ENCODE results near the gene BLACAT1.

BLACAT1 gene

DNA sequence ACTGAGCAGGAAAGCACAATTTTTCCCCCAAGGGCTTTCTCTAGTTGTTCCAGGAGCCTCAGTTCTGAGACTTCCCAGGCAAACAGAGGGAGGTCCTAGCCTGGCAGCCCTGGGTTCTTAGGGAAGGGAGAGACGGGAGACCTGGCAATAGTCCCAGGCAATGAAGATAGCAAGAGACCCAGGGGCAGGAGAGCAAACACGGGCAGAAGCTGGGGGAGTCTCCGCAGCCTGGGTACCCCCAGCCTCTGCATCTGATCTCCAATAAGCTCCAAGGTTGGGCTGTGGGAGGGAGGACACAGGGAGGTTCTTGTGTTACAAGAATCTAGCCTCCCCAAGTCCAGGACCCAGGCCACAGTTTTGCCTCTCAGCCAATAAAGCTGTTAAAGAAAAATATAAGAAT, 2.4 kb downstream of the BLACAT1 start:
- ChIA-PET CTCF (interaction anchor here (1.0 kb wide), 3 partner anchors 11 to 34 kb away, joined by 3 to 5 read pairs (median 3); no protein-coding TSS in a partner anchor), POLR2A (no interaction called here)
- TF ChIP-seq, protein P1, sequence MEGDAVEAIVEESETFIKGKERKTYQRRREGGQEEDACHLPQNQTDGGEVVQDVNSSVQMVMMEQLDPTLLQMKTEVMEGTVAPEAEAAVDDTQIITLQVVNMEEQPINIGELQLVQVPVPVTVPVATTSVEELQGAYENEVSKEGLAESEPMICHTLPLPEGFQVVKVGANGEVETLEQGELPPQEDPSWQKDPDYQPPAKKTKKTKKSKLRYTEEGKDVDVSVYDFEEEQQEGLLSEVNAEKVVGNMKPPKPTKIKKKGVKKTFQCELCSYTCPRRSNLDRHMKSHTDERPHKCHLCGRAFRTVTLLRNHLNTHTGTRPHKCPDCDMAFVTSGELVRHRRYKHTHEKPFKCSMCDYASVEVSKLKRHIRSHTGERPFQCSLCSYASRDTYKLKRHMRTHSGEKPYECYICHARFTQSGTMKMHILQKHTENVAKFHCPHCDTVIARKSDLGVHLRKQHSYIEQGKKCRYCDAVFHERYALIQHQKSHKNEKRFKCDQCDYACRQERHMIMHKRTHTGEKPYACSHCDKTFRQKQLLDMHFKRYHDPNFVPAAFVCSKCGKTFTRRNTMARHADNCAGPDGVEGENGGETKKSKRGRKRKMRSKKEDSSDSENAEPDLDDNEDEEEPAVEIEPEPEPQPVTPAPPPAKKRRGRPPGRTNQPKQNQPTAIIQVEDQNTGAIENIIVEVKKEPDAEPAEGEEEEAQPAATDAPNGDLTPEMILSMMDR (IDR thresholded peaks at IDR 0.05; ENCODE audit: insufficient read depth, low read length, missing control alignments), result no peak
- H3K4me3 ChIP-seq (ENCODE audit: low read depth, low read length), result no peak overlapping the region
- no peak for DNase-seq (ENCODE audit: low read depth, low spot score)

DNA sequence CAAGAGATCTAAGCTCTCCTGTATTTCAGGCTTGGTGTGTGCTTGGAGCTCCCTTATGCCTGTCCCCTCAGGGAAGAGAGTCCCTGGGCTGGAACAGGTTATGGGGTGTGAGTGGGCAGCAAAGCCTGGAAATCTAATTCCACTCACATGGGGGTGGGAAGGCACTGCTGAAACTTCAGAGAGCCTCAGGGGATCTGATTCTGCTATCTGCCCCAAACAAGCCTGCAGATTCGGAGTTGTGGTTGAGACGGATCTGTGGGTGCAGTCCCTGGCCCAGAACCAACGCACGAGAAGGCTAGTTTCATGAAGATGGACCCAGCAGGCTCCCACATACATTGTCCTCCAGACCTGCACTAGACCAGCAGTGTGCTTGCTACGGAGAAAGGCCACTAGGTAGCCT, 2.9 kb downstream of the BLACAT1 start:
- TF ChIP-seq, protein P1 (IDR thresholded peaks at IDR 0.05; ENCODE audit: insufficient read depth, low read length, missing control alignments), result no peak
- ChIA-PET CTCF (interaction anchor here (1.0 to 1.5 kb wide), 5 partner anchors 11 to 118 kb away, joined by 3 to 6 read pairs (median 4); no protein-coding TSS in a partner anchor), POLR2A (no interaction called here)
- DNase-seq (ENCODE audit: low read depth, low spot score), result no peak
- H3K4me3 ChIP-seq (ENCODE audit: low read depth, low read length), result no peak overlapping the region

DNA sequence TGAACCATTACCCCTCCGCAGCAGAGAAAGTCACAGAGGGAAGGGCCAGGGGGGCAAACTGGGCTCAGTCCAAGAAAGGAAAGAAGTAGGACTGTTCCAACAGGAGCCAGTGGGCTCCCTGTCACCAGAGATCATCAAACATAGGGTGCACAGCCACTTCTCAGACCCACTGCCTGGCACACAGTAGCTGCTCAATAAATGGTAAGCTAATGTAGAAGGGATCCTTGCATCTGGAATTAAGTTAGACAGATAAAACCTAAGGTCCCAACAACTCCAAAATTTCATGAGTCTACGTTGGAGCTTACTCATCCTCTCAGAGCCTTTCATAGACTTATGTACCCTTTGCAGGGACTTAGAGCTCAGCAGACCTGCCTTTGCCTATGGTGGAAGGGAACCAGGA, 3.5 kb downstream of the BLACAT1 start:
- POLR2A ChIA-PET, result no interaction called here
- TF ChIP-seq, protein P1 (IDR thresholded peaks at IDR 0.05; ENCODE audit: insufficient read depth, low read length, missing control alignments), result no peak
- DNase-seq (ENCODE audit: low read depth, low spot score), result no peak
- CTCF ChIA-PET, result interaction anchor here (1.0 to 1.5 kb wide), 4 partner anchors 11 to 117 kb away, joined by 3 to 6 read pairs (median 4); no protein-coding TSS in a partner anchor
- no peak overlapping the region for H3K4me3 ChIP-seq (ENCODE audit: low read depth, low read length)

DNA sequence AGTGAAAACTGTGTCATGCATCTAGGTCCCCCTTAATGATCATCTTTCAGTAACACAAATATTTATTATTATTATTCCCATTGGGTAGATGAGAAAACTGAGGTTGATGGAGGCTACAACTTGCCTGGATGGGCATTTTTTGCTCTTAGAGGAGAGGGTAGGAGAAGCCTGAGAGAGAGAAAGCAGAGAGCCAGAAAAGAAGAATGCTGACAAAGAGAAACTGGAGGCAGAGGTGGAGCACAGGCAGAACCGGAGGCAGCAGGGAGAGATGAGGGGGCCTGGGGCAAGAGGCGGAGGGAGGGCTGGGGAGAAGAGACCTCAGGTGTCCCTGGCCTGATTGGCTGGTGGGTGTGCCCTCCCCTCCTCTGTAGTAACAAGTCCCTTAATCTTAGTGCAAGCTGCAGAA, 4.1 kb downstream of the BLACAT1 start:
- CTCF ChIA-PET, result interaction anchor here (1.5 kb wide), 1 partner anchor 11 kb away, joined by 4 read pairs; no protein-coding TSS in a partner anchor
- POLR2A ChIA-PET, result no interaction called here
- no peak for DNase-seq (ENCODE audit: low read depth, low spot score)

DNA sequence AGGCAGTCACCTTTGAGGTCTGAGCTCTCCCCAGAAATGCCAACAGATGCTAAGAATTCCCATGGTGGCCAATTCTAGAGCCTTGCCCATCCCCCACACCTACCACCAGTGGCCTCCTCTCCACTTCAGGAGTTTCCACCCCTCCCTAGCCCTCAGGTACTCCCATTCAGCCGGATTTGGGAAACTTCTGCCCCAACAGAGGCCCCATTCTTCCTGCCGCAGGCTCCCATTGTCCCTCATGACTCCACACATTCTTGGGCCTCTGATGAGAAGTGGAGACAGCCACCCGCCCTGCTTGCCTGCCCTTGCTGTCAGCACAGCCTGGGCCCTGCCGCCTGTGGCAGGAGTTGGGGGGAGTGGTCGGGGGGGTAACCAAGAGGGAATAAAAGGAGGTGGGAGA, 4.6 kb downstream of the BLACAT1 start:
- no peak for DNase-seq (ENCODE audit: low read depth, low spot score)
- no peak overlapping the region for H3K4me3 ChIP-seq (ENCODE audit: low read depth, low read length)
- ChIA-PET CTCF (interaction anchor here (1.0 to 3.8 kb wide), 2 partner anchors 34 to 97 kb away, joined by 3 to 22 read pairs; no protein-coding TSS in a partner anchor), POLR2A (no interaction called here)
- TF ChIP-seq, protein P1 (IDR thresholded peaks at IDR 0.05; ENCODE audit: insufficient read depth, low read length, missing control alignments), result no peak

More for the DNA sequence above, 4.1 kb downstream of the BLACAT1 start:
- TF ChIP-seq, protein P1 (IDR thresholded peaks at IDR 0.05; ENCODE audit: insufficient read depth, low read length, missing control alignments), result no peak
- H3K4me3 ChIP-seq (ENCODE audit: low read depth, low read length), result no peak overlapping the region

DNA sequence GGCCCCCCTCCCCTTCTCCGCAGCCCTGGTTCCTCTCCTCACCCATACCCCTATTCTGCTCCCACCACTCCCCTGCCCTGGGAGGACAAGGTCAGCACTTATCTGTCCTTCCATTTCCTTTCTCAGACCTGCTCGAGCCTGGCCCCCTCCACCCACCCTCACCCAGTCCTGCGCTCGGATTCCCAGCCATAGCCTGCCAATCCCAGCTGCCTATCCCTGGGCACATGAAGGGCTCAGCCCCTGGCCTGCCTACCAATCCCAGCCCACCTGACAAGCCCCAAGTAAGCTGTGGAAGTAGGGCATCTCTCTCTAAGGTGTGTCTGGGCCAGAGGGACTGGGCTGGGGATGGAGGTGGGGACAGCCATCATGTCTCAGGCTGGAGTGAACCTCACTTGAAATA, 5.4 kb downstream of the BLACAT1 start:
- H3K4me3 ChIP-seq (ENCODE audit: low read depth, low read length), result no peak overlapping the region
- TF ChIP-seq, protein P1 (IDR thresholded peaks at IDR 0.05; ENCODE audit: insufficient read depth, low read length, missing control alignments), result no peak
- DNase-seq (ENCODE audit: low read depth, low spot score), result no peak
- ChIA-PET POLR2A (no interaction called here), CTCF (interaction anchor here (1.0 to 3.8 kb wide), 5 partner anchors 13 to 96 kb away, joined by 3 to 22 read pairs (median 4); no protein-coding TSS in a partner anchor)

All from AG04449 (cell line).